GM20431 (cell line): ENCODE data around the gene ALDH6A1.
"Not testable (repeated sequence)": the region's sequence is repeated elsewhere in the genome, so short reads cannot be mapped to it uniquely, and the experiment has no call there.

Source experiments
- in situ Hi-C: fragments of 300-500 bp; cut with MseI, MboI; formaldehyde crosslinking; loops from one replicate; pipeline ENCODE4 v1.15.0; 2020; ENCODE audit warnings: low sequenced_read_pairs; ENCODE audit not compliant: unreplicated experiment

Gene ALDH6A1

DNA sequence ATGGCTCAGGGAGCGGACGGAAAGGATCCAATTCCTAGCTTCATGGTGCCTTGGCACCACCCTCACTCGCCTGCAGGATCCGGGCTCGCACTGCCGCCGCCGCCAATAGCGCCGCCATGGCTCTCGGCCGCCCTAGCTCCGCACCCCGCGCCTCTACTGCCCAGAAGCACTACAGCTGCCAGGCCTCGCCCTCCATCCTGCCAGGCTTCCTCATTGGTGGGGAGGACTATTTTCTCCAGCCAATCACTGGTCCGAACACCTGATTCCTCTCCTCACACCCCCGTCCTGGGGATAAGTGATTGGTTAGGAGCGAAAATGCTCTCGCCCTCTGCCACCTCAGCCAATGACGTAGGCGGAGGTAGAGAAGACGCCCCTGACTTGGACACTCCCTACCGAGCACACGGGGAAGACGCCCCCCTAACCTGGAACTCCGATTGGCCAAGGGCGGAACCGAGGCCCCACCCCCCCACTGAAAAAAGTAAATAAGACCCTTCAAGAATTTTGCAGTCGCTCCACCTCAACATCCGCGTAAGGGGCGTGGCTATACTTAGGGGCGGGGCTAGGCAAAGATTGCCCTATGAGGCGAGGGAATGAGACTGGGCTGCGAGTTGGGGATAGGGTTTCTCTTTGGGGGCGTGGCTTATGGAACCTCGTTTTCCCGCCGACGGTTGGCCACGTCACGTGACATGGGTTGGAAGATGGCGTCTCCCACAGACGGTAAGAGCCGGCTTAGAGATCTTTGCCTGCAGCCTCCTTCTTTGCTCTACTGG is at the start of gene ALDH6A1, which contains the start of gene LIN52:
Gene ALDH6A1 (minus strand): TSS at position 177 of the 770 bp plus-strand sequence. CDS start 59 bp downstream, at position 118.
Gene LIN52 (plus strand): TSS at position 680 of the 770 bp plus-strand sequence. CDS start 19 bp downstream, at position 699.
- in situ Hi-C loops, result no loop called here

DNA sequence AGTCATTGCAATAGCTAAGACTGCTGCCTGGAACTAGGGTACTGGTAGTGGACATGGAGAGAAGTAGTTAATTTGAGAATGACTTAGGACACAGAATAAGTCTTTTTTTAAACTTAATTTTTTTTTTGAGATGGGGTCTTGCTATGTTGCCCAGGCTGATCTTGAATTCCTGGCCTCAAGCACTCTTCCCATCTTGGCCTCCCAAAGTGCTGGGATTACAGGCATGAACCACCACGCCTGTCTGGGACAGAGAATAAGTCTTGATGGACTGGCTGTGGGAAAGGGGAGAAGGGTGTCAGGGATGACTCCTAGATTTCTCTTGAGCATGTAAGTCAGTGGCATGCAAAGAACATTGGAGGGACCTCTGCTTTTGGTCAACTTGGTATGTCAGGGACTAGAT is 43.4 kb upstream of the ALDH6A1 start:
- in situ Hi-C loops, result no loop called here

DNA sequence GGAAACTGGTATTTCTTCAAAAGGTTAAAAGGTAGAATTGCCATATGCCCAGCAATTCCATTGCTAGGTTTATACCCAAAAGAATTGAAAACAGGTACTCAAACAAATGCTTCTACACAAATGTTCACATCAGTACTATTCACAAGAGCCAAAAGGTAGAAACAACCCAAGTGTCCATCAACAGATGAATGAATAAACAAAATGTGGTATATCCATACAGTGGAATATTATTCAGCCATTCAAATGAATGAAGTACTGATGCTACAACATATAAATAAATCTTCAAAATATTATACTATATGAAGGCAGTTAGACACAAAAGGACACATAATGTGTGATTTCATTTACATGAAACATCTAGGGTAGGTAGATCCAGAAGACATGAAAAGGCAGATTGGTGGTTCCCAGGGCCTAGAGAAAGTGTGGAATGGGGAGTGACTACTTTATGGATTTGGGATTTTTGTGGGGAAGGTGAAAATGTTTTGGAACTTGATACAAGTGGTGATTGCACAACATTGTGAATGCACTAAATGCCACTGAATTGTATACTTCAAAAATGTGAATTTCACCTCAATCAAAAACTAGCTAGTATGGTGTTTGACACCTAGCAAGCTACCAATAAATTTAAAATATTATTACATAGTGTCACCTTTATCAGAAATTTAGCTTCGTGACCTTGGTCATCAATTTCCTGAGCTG is 42.2 kb upstream of the ALDH6A1 start:
- in situ Hi-C loops, result no loop called here

DNA sequence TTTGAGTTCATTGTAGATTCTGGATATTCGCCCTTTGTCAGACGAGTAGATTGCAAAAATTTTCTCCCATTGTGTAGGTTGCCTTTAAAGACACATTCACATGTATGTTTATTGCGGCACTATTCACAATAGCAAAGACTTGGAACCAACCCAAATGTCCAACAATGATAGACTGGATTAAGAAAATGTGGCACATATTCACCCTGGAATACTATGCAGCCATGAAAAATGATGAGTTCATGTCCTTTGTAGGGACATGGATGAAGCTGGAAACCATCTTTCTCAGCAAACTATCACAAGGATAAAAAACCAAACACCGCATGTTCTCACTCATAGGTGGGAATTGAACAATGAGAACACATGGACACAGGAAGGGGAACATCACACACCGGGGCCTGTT is 41.2 kb upstream of the ALDH6A1 start:
- in situ Hi-C loops, result not testable (repeated sequence)

DNA sequence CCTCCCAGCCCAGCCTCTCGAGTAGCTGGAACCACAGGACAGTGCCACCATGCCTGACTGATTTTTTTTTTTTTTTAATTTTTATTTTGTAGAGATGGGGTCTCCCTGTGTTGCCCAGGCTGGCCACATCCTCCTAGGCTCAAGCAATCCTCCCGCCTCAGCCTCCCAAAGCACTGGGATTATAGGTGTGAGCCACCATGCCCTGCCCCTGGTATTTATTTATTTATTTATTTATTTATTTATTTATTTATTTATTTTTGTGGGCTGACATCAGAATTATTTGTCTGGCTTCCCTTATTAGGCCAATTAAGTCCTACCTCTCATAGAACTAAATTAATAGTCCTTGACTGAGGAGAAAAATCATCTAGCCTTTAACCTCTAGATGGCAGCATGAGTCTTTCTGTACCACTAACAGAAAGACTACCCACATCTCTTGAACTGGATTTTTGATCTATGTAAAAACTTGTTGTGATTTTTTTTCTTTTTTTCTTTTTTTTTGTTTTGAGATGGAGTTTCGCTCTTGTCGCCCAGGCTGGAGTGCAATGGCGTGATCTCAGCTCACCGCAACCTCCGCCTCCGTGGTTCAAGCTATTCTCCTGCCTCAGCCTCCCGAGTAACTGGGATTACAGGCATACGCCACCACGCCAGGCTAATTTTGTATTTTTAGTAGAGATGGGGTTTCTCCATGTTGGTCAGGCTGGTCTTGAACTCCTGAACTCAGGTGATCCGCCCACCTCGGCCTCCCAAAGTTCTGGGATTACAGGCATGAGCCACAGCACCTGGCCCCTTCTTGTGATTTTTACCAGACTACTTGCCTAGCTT is 27.4 kb upstream of the ALDH6A1 start:
- in situ Hi-C loops, result not testable (repeated sequence)

DNA sequence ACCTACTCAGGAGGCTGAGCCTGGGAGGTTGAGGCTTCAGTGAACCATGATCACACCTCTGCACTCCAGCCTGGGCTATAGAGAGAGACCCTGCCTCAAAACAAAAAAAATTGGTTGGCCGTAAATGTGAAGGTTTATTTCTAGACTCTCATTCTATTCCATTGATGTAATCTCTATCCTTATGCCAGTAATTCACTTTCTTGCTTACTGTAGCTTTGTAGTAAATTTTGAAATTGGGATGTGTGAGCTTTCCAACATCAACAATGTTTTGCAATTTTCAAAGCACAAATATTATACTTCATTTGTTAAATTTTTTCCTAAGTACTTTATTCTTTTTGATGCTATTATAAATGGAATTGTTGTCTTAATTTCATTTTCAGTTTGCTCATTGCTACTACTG is 25.1 kb upstream of the ALDH6A1 start:
- in situ Hi-C loops, result loop anchor here (10.0 kb wide), 1 partner anchor 145 kb away; no protein-coding TSS in a partner anchor

DNA sequence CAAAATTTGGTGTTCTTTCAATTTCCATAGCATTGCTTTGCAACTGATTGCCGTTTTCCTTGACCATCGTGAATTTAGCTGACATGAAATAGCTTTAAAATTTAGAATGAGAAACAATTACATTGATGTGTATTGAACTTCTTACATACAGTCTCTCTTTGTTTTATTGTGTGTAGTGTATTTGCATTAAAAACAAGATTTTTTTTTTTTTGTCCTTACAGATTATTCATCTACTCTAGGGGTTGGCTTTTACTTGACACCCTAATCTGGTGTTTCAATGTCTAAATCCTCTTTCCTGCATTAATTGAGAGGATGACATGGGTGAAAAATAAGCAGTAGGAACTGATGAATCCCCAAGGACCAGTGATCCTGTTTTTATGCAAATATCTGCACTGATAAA is 21.1 kb upstream of the ALDH6A1 start:
- in situ Hi-C loops, result loop anchor here (10.0 kb wide), 1 partner anchor 149 kb away; no protein-coding TSS in a partner anchor

DNA sequence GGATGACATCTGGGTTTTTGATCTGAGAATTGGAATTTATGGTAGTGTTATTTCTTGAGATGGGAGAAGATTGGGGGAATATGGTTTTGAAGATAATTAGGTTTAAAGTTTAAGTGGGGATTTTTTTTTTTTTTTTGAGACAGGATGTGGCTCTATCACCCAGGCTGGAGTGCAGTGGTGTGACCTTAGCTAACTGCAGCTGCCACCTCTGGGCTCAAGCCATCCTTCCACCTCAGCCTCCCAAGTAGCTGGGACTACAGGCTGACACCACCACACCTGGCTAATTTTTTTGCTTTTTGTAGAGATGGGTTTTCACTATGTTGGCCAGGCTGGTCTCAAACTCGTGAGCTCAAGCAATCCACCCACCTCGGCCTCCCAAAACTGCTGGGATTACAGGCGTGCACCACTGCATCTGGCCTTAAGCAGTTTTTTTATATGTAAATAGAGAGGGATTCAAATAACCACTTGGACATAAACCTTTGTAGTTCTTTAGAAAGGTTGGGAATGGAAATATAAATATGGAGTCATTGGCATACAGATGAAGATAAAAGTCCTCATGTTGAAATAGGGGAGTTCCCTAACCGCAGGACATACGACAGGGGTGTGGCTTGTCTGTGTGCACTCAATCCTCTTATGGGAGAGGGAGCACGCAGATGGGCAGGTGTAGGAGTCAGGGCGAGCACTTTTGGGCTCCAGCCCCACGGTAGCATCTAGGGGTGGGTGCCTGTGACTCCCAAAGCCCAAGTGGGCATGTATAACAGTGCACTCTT is 5.2 kb upstream of the ALDH6A1 start:
- in situ Hi-C loops, result no loop called here

DNA sequence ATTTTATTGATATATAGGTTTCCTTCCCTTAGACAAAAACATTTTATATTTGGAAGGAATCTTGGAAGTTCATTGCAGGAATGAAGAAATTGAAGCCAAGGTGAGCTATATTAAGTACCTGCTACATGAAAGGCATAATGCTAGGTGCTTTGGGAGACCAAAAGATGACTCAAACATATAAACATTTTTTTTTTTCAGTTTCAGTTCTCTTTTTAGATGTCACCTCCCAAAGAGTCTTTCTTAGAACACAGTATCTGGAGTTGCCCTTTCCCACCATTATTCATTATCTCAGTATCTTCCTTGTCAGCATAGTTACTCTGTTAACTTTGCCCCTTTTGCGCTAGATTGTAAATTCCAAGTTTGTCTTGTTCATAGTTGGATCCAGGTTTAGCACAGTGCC is 1.6 kb upstream of the ALDH6A1 start:
- in situ Hi-C loops, result no loop called here

DNA sequence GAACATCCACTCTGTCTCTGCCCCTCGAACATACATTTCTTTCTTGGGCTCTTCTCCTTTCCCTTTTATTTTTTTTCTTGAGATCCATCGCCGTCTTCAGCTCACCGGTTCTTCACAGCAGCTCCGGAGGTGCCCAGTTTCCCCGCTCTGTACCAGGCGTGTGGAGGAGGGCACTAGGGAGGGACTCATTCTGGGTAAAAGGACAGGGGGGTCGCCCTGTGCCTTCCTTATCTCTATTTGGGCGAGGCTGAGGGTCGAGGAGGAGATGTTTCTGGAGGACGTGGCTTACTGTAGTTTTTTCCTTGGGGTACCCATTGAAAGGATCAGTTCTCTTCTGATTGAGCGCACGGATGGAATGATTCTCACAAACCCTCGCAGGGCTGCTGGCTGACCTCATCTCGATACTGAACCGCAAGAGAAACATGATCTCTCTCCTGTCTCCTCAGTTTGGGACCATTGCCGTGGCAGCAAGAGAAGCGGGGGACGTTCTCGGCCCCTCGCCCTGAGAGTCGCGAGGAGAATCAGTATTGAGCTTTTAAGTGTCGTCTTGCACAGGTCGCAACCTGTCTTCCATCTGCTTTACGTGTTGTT is 889 bp upstream of the ALDH6A1 start:
- in situ Hi-C loops, result no loop called here

DNA sequence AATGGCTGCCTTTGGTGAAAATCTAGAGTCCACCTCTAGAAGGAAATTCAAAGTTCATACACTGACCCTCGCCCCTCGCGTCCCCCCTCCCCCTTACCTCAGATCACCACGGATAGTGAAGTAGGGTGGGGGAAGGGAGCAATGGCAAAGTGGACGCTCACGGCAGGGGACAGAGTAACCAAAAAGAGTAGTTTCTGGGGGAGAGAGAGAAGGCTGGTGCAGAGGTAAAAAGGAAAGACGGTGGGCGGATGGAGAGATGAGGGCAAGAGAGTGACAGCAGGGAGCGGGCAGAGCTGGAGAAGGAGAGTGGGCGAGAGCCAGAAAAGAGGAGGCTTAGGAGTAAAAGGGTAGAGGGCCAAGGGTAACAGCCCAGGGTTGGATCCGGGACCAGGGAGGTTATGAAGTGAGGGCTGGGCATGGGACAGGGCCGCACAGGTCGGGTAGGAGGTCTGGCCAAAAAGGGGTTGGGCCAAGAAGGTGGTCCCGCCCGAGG is 423 bp downstream of the ALDH6A1 start:
- in situ Hi-C loops, result no loop called here

DNA sequence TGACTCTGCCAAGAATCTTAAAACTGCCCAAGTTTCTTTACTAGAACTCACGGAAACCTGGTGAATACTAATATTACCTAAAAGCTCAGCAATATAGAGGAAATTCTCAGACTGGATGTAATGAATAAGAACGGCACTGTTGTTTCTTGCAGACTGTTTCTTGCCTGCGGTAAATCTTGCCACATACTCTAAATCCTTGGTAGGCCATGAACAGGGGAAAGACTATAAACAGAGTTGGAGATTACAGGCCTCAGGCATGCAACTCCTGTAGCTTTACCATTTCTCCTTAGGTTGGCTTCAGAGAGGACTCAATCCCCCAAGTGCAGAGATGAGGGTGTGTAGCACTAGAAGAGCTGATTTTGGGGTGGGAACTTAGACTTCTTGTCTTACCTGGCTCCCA is 1.1 kb downstream of the ALDH6A1 start:
- in situ Hi-C loops, result no loop called here

DNA sequence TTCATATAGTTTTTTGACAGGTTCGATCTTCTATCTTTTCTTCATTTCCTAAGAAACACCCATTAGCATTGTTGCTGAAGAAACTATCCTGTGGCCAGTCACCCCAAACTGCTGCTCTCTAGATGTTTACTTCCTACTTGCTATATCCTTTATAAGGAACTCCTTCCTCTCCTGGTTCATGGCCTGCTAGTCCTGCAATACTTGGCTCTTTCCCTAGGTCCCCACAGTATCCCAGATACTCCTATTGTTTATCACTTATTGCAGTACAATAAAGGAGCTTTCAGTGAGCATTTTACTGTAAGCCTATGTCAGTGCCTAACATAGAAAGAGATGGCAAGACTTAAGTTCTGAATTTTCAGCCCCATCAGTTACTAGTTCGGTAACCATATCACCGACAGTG is 2.8 kb downstream of the ALDH6A1 start:
- in situ Hi-C loops, result no loop called here

DNA sequence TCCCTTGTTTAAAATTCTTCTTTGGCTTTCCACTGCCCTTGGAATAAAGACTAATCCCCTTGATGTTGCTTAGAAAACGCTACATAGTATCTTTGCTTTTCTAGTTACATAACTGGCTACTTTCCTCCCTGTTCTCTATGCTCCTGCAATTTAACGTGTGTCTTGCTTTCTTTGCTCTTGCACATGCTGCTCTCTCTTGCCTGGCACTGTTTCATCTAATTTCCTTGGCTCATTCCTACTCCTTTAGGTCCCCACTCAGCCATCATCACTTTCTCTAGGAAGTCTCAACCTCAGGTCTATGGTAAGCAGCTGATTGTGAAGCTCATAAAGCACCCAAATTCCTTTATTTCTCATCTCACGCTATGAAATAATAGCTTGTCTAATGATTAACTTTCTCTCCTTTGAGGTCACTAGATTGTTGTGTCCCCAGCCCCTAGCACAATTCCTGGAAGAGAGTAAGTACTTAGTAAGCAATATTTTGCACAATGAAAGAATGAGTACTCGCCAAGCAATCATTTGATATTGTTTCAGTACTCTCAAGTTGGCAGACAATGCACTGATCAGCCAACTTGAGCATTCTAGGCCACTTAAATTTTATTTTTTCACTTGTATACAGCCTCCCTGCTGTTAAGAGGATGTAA is 3.3 kb downstream of the ALDH6A1 start:
- in situ Hi-C loops, result no loop called here

DNA sequence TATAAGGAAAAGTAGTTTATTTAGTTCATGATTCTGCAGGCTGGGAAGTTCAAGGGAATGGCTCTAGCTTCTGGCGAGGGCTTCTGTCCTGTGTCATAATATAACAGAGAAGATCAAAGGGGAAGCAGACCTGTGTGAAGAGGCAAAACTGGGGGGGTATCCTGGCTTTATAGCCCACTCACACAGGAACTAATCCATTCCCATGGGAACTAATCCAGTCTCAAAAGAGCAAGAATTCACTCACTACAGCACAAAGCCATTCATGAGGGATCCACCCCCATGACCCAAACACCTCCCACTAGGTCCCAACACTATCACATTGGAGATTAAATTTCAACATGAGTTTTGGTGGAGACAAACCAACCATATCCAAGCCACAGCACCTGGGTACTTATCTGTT is 6.9 kb downstream of the ALDH6A1 start:
- in situ Hi-C loops, result no loop called here

DNA sequence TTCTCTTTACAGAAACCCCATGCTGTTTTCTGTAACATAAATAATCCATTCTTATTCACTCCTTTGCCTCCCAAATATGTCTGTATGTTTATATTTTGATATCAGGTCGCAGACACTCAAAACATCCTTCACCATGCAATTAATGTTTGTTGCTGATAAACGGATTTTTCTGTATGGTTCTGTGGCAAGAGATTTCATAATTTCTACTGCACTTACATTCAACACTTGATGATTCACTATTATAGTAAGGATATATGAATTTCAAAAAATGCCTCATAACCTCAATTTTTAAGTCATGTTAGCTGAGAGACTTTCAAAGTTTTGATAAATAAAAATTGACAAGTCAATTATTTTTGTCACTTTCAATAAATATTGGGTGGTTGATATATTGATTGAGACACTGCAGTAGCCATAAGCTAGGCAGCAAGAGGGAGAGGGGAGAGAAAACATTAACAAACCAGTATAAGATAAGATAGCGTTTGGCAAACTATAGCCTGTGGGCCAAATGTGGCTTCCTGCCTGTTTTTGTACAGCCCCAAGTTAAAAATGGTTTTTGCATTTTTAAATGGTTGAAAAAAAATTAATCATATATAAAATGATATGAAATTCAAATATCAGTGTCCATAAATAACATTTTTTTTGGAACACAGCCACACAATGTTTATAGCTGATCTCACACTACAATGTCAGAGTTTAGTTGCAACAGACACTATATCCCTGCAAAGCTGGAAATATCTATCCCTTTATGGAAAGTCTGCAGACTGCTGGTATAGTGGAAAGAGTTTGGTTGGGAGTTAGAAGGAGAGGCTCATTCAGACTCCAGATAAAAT is 18.3 kb downstream of the ALDH6A1 start:
- in situ Hi-C loops, result no loop called here

DNA sequence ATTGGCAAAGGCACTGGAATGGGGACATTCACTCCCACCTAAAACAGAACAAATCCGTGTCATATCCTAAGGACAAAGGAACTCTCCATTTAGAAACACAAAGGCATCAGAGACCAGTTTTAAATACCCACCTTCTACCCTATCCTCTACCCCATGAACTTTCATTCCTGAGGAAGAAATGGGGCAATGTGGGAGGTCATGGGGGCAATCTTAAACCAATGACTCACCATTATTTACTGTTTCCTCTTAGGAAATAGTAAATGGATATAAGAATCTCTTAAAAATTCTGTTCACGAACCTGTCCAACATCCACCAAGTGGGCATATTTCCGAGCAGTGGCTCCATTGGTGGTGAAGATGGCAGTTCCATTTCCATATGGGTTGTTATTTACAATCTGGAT is 19.4 kb downstream of the ALDH6A1 start:
- in situ Hi-C loops, result no loop called here

DNA sequence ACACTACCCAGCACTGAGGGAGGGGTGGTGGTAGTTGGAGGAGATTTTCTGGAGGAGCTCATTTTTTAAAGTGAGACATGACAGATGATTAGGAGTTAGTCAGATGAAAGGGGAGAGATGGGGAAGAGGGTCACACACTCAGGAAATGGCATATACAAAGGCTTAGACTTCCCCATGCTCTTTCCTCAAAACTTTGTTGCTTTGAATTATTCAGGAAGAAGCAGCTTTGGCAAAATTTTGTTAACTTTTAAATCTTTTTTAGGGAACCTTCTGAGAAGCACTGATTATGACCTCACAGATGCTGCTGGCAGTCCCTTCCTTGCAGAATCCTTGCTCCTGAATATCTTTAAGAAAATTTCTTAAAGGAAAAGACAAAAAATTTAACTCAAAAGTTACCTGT is 19.8 kb downstream of the ALDH6A1 start:
- in situ Hi-C loops, result no loop called here
